GM10847 (cell line): ENCODE results near the gene TNFSF9.
A peak's percentile ranks its signal among the peaks of the same experiment; 100 is the strongest.

Source experiments
- POLR2A ChIP-seq: IDR thresholded peaks from 2 replicates; pipeline ENCODE4 v1.6.1; 2011; ENCODE audit not compliant: insufficient read length; ENCODE audit errors: extremely low read depth

TNFSF9 gene

DNA sequence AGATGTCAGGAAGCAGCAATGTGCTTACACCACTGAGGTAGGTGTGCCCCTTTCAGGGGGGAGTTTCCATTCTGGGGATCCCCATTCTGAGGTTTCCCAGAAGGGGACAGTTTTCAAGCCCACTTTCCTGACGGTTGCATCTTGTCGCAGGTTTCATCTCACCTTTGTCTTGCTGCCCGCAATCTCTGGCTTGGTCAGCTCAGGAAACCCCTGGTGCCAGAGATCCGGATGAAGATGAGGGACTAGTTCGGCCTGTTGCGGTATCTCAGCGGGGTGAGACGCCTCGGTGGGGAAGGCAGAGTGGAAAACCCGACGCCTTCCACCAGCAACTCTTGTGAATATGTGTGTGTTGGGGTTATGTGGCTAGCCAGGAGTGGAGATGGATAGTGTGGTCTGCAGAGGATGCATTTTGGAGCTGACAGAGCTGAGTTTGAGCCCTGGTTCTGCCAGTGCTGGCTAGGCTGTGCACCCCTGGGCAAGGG lies 13.1 kb downstream of the TNFSF9 start:
- TF ChIP-seq POLR2A, result no peak

DNA sequence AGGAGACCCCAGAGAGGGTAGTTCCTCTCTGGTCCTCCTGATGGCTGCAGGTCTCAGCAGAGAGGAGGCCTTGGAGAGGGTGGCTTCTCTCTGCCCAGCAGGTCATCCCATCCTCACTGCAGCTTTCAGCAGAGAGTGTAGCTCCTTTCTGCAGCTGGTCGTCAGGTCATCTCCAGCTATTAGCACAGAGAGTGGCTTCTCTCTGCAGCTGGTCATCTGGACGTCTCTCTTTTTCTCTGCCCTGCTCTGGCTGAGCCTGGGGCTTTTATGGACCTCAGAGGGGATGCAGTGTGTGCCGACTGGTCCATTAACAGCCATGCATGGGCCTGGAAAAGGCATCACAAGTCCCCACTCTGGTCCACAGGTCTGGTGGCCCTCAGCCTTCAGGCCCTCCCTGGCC lies 20.3 kb downstream of the TNFSF9 start:
- TF ChIP-seq POLR2A, result no peak

DNA sequence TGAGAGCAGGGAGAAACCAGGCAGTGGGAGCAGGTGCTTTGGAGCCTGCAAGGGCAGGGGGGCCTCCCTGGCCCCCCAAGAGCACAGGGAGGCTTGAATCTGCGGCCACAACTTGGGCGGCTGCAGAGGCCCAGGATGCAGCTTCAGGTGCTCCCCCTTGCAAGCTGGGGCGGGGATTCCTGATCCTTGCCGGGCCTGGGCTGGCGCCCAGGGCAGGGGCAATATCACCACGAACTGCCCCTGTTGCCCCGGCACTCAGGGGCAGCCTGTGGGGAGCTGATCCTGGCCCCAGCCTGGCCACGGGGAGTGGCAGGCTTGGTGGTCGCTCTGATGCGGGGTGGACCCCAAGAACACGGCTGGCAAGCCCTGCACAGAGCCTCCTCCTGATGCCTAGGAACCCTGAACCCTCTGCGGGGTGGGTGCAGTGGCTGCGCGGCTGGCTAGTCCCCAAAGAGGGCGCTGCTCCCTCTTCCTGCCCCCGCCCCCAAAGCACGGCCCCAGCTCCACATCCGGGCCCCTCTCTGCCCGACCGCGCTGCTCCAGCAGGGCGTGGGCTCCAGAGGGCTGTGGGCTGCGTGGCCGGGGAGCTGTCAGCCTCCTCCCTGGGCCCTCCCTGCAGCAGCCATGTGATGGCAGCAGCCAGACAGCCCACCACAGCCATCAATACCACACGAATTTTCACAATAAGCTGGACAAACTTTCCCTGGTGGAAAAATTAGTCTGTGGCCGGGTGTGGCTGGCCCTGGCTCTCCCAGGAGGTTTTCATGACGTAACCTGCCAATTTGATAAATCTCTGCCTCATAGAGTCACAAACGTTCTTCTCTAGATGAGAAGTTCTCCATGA lies 21.0 kb downstream of the TNFSF9 start:
- TF ChIP-seq POLR2A, result no peak

DNA sequence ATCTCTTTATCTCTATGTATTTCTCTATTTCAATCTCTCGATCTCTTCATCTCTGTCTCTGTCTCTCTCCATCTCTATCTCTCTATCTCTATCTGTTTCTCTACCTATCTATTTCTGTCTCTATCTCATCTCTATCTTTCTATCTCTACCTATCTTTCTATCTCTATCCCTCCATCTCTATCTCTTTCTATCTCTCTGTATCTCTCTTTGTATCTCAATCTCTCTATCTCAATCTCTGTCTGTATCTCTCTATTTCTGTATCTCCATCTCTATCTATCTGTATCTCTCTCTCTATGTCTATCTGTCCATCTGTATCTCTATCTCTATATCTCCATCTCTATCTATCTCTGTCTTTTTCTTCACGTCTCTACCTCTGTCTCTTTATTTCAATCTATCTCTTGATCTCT lies 25.2 kb downstream of the TNFSF9 start:
- no peak for TF ChIP-seq POLR2A

GRCh38 chr19:6556480-6557195 lies 25.8 kb downstream of the TNFSF9 start:
- TF ChIP-seq POLR2A, result no peak

GRCh38 chr19:6564393-6564792 lies 33.6 kb downstream of the TNFSF9 start:
- no peak for TF ChIP-seq POLR2A

DNA sequence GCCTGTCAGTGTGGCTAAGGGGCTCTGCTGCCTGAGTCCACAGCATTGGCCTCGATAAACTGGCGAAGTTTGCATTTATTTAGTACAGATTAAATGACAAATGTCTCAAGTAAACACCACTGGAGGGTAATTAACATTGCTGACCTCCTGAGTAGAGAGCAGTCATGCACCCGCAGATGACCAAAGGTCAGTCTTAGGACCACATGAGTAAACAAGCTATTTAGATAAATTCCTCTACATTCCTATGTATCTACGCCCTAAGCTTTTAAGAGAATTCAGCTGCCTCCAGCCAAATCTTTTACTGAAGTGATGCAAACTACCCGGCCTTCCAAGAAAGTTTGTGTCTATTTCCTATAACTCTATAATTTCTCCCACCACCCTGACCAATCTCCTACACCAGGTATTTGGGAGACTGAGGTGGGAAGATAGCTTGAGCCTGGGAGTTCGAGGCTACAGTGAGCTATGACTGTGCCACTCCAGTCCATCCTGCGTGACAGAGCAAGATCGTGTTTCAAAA lies 37.2 kb downstream of the TNFSF9 start:
- TF ChIP-seq POLR2A, result no peak

DNA sequence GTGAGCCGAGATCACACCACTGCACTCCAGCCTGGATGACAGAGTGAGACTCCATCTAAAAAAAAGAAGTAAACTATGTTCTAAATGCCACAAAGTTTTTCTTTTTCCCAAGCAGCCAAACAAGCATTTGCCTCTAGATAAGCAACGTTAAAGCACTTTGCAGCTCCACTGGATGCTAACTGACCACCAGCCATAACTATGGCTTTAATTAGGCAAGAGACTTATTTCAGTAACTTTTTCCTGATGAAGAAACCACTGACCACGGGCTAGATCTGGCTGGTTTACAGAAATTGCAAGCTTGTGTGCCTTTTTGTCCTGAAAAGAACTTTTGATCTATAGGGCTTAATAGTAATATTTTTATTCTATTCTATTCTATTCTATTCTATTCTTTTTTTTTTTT lies 38.0 kb downstream of the TNFSF9 start:
- TF ChIP-seq POLR2A, result no peak

DNA sequence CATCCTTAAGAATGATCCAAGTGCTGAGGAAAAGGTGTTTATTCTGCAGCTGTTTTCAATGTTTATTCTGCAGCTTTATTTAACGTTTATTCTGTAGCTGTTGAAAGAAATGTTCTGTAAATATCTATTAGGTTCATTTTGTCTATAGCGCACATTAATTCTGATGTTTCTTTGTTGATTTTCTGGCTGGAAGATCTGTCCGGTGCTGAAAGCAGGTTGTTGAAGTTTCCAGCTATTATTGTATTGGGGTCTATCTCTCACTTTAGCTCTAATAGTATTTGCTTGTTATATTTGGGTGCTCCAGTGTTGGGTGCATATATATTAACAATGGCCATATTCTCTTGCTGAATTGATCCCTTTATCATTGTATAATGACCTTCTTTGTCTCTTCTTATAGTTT lies 39.9 kb downstream of the TNFSF9 start:
- TF ChIP-seq POLR2A, result no peak

DNA sequence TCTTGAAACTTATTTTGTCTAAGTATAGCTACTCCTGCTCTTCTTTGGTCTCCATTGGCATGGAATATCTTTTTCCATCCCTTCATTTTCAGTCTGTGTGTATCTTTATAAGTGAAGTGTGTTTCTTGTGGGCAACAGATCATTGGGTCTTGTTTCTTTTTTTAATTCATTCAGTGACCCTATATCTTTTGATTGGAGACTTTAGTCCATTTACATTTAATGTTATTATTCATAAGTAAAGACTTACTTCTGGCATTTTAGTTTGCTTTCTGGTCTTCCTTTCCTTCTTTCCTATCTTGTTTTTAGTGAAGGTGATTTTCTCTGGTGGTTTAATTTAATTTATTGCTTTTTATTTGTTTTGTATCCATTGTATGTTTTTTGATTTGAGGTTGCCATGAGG lies 40.3 kb downstream of the TNFSF9 start:
- no peak for TF ChIP-seq POLR2A

DNA sequence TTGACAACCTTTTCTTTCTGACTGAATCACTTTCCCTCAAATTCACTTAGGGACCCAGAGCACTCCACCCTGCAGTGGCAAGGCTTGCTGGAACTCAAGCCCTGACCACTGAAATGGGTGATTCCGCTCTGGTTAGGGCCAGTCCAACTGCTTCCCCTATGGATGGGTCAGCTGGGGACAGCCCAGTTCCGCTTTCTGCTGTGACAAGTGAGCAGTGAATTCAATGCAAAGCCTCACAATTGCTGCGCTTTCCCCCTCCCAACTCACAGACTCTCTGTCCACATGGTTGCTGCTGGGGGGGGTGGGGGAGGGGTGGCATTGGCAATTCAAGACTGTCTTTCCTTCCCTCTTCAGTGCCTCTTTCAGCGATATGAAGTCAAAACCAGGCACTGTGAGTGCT lies 41.4 kb downstream of the TNFSF9 start:
- TF ChIP-seq POLR2A, result no peak

DNA sequence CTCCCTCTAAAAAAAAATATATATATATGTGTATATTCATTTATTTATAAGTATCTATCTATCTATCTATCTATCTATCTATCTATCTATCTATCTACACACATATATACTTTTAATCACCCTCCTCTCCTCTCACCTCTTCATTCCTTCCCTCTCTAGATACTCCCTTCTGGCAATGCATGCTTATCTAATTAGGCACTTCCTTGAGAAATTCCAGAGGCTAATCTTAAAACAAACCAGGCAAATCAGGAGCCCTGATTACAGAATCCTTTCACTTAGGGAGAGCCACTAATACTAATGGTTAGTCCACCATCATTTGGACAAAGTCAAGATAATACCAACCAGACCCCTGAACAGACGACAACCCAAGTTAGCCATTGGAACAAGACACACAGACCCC lies 42.5 kb downstream of the TNFSF9 start:
- TF ChIP-seq POLR2A, result no peak

DNA sequence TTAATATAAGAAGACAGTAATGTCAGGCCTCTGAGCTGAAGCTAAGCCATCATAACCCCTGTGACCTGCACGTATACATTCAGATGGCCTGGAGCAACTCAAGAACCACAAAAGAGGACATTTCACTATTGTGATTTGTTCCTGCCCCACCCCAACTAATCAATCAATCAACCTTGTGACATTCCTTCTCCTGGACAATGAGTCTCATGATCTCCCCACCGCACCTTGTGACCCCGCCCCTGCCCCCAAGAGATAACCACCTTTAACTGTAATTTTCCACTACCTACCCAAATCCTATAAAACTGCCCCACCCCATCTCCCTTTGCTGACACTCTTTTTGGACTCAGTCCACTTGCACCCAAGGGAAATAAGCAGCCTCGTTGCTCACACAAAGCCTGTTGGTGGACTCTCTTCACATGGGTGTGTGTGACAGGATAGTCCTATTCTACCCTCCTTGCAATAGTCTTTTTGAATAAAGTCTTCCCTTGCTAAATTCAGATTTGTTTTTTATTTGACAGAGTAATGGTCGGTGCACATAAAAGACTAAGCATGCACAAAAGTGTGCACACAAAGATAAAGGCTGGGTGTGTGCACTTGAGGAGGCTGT lies 46.1 kb downstream of the TNFSF9 start:
- TF ChIP-seq POLR2A, result no peak

- peak; percentile 28 for TF ChIP-seq POLR2A
These were observed 46.8 kb downstream of the TNFSF9 start for GRCh38 chr19:6577476-6578125.
